Subcutaneous adipose tissue (tissue), 4 donors: ENCODE data around the gene MRPL36. TPM values are rescaled to one million over a fixed set of nuclear protein-coding genes. Genes with fewer than 3 reads are reported as not detected.

Experiments
- CTCF ChIP-seq: fragments of 450-650 bp; IDR thresholded peaks from one replicate; pipeline ENCODE4 v1.5.1; 2016; ENCODE audit warnings: low read depth, mild to moderate bottlenecking, control low read depth, antibody characterized with exemption, moderate library complexity
- total RNA-seq, 4 donors: library from RNA; depleted of rRNA; stranded (reverse); fragments of >200 nt; gene quantifications; one replicate each; pipeline ENCODE4 v1.1.0, GENCODE V29; 2016

The MRPL36 gene
- total RNA-seq, 4 donors from 2014 or later, result 27.9 to 56.1 (median 42.7) TPM

- TF ChIP-seq CTCF, result no peak
Measured at GRCh38 chr5:1771149-1772065, 28.2 kb downstream of the MRPL36 start.

GRCh38 chr5:1770443-1770802 is 29.2 kb downstream of the MRPL36 start:
- no peak for TF ChIP-seq CTCF

- TF ChIP-seq CTCF, result no peak
Measured at GRCh38 chr5:1769752-1770442, 29.7 kb downstream of the MRPL36 start.

- no peak for TF ChIP-seq CTCF
Measured at GRCh38 chr5:1769017-1769640, 30.5 kb downstream of the MRPL36 start.

GRCh38 chr5:1768283-1769000 is 31.2 kb downstream of the MRPL36 start:
- no peak for TF ChIP-seq CTCF

- TF ChIP-seq CTCF, result no peak
Measured at GRCh38 chr5:1767524-1768282, 31.9 kb downstream of the MRPL36 start.
